OCI-LY7 (cell line): ENCODE data around the gene UMPS. TPM values are rescaled to one million over a fixed set of nuclear protein-coding genes. Genes with fewer than 3 reads are reported as not detected.
A peak's percentile ranks its signal among the peaks of the same experiment; 100 is the strongest.

Experiments used
- BruUV-seq: library from RNA; stranded (reverse); fragments of 400-500 nt; replicated peaks from 2 replicates; lab custom pipeline; 2021; lab: Mats Ljungman, UMichigan
- CTCF ChIA-PET: fragments of 300-600 bp; sonication (Branson Sonifier 250); formaldehyde crosslinking; loops from one replicate; lab custom pipeline; 2022; ENCODE audit warnings: antibody characterized with exemption; ENCODE audit not compliant: unreplicated experiment; lab: Charles Lee
- POLR2A ChIA-PET: fragments of 300-600 bp; sonication (Branson Sonifier 250); formaldehyde crosslinking; loops from one replicate; lab custom pipeline; 2022; ENCODE audit warnings: antibody characterized with exemption; lab: Charles Lee
- DNase-seq: peaks from one replicate; pipeline ENCODE4 v3.0.0-alpha.2; 2015; ENCODE audit warnings: low spot score
- H2AFZ ChIP-seq: fragments of 200-600 bp; sonication (generic), shearing (Covaris generic); 2 replicates; pipeline ENCODE4 v1.6.1; 2014; ENCODE audit warnings: mild to moderate bottlenecking, antibody characterized with exemption, low read length, moderate library complexity
- H3K27ac ChIP-seq: fragments of 200-600 bp; sonication (generic); 2 replicates; pipeline ENCODE4 v1.5.1; 2014; ENCODE audit warnings: mixed run types, low read depth, mild to moderate bottlenecking, moderate library complexity, low read length, inconsistent platforms; ENCODE audit not compliant: poor library complexity, severe bottlenecking
- H3K36me3 ChIP-seq: fragments of 200-600 bp; sonication (generic); 2 replicates; pipeline ENCODE4 v1.6.1; 2014; ENCODE audit warnings: mild to moderate bottlenecking, antibody characterized with exemption, low read length, moderate library complexity, mixed read lengths; ENCODE audit not compliant: insufficient read depth
- H3K4me1 ChIP-seq: fragments of 200-600 bp; sonication (generic); 2 replicates; pipeline ENCODE4 v1.5.1; 2014; ENCODE audit warnings: mild to moderate bottlenecking, low read length; ENCODE audit not compliant: insufficient read depth, poor library complexity, severe bottlenecking
- H3K4me2 ChIP-seq: fragments of 200-600 bp; sonication (generic); 2 replicates; pipeline ENCODE4 v1.6.1; 2014; ENCODE audit warnings: mild to moderate bottlenecking, low read length
- H3K4me3 ChIP-seq: fragments of 200-600 bp; sonication (generic); 2 replicates; pipeline ENCODE4 v1.5.1; 2014; ENCODE audit warnings: mild to moderate bottlenecking, low read depth, low read length; ENCODE audit not compliant: poor library complexity, severe bottlenecking
- H3K79me2 ChIP-seq: fragments of 200-600 bp; sonication (generic); 2 replicates; pipeline ENCODE4 v1.6.1; 2016; ENCODE audit warnings: low read depth, mild to moderate bottlenecking, low read length, moderate library complexity, mixed read lengths; ENCODE audit not compliant: insufficient read depth
- H3K9me2 ChIP-seq: fragments of 200-600 bp; sonication (generic); 2 replicates; pipeline ENCODE4 v1.6.1; 2016; ENCODE audit warnings: mild to moderate bottlenecking, low read length, mixed read lengths; ENCODE audit not compliant: insufficient read depth
- H3K9me3 ChIP-seq: fragments of 200-600 bp; sonication (generic); 2 replicates; pipeline ENCODE4 v1.6.1; 2014; ENCODE audit warnings: mild to moderate bottlenecking, mixed run types, low read length, mixed read lengths
- H4K20me1 ChIP-seq: fragments of 200-600 bp; sonication (generic); 2 replicates; pipeline ENCODE4 v1.6.1; 2014; ENCODE audit warnings: mild to moderate bottlenecking, antibody characterized with exemption, low read length, moderate library complexity, mixed read lengths; ENCODE audit not compliant: insufficient read depth
- CTCF ChIP-seq: fragments of 200-600 bp; sonication (generic); conservative IDR thresholded peaks from 2 replicates; pipeline ENCODE4 v1.5.1; 2014; ENCODE audit warnings: mild to moderate bottlenecking, antibody characterized with exemption, low read length, moderate library complexity, mixed read lengths
- EZH2phosphoT487 ChIP-seq: fragments of 200-600 bp; sonication (generic); IDR thresholded peaks from 2 replicates; pipeline ENCODE4 v1.6.1; 2018; ENCODE audit warnings: low read depth, borderline replicate concordance, mild to moderate bottlenecking, mixed run types, antibody characterized with exemption, low read length, moderate library complexity, mixed read lengths
- intact Hi-C: fragments of 100-400 bp; cut with micrococcal nuclease; formaldehyde crosslinking; loops from one replicate; pipeline ENCODE4 v1.10.0; 2022; ENCODE audit not compliant: unreplicated experiment
- total RNA-seq, 2 experiments: library from RNA; depleted of rRNA in 1 of 2; stranded (reverse); fragments of >200 nt in 1 of 2; shearing (Covaris generic) in 1 of 2; gene quantifications; 2 replicates each; pipeline ENCODE4 v1.2.3, GENCODE V29; 2014 to 2022

The UMPS gene
- total RNA-seq, 2 experiments from 2014 or later: 24.8 to 62.7 TPM

GRCh38 chr3:124767264-124767663 lies 37.0 kb downstream of the UMPS start:
- Histone ChIP-seq H3K4me3 (no peak overlapping the region), H3K36me3 (no peaks in the 10 kb centered on the region), H3K9me3 (no peaks in the 10 kb centered on the region), H3K27ac (no peak overlapping the region), H3K79me2 (no peaks in the 10 kb centered on the region), H4K20me1 (no peaks in the 10 kb centered on the region), H3K4me1 (no peaks in the 10 kb centered on the region), H3K4me2 (no peak overlapping the region), H2AFZ (no peak overlapping the region), H3K9me2 (no peaks in the 10 kb centered on the region)
- intact Hi-C loops: loop anchor here (10.0 kb wide), 1 partner anchor 818 kb away; no protein-coding TSS in a partner anchor
- TF ChIP-seq CTCF (no peak), EZH2phosphoT487 (no peak)
- CTCF ChIA-PET: no interaction called here
- BruUV-seq: no TSS peak
- no peak for DNase-seq
- POLR2A ChIA-PET: no interaction called here

GRCh38 chr3:124767691-124768090 lies 37.4 kb downstream of the UMPS start:
- Histone ChIP-seq H3K36me3 (no peaks in the 10 kb centered on the region), H2AFZ (no peak overlapping the region), H3K4me2 (no peak overlapping the region), H3K9me2 (no peaks in the 10 kb centered on the region), H3K79me2 (no peaks in the 10 kb centered on the region), H4K20me1 (no peaks in the 10 kb centered on the region), H3K4me1 (no peaks in the 10 kb centered on the region), H3K27ac (no peak overlapping the region), H3K4me3 (no peak overlapping the region), H3K9me3 (no peaks in the 10 kb centered on the region)
- POLR2A ChIA-PET: no interaction called here
- CTCF ChIA-PET: no interaction called here
- DNase-seq: no peak
- no TSS peak for BruUV-seq
- TF ChIP-seq EZH2phosphoT487 (no peak), CTCF (no peak)
- intact Hi-C loops: loop anchor here (10.0 kb wide), 1 partner anchor 817 kb away; no protein-coding TSS in a partner anchor

GRCh38 chr3:124768812-124769211 lies 38.6 kb downstream of the UMPS start:
- H3K4me1 ChIP-seq: no peaks in the 10 kb centered on the region
- no peak overlapping the region for H3K4me2 ChIP-seq
- DNase-seq: no peak
- intact Hi-C loops: loop anchor here (10.0 kb wide), 1 partner anchor 816 kb away; no protein-coding TSS in a partner anchor
- no TSS peak for BruUV-seq
- TF ChIP-seq CTCF: peak; percentile 49
- TF ChIP-seq EZH2phosphoT487: no peak
- no peaks in the 10 kb centered on the region for H3K36me3 ChIP-seq
- no peak overlapping the region for H3K27ac ChIP-seq
- H3K9me2 ChIP-seq: no peaks in the 10 kb centered on the region
- no peaks in the 10 kb centered on the region for H3K9me3 ChIP-seq
- H2AFZ ChIP-seq: no peak overlapping the region
- ChIA-PET POLR2A (interaction anchor here (0.5 to 0.6 kb wide), 2 partner anchors 20 to 675 kb away, joined by 3 read pairs; no protein-coding TSS in a partner anchor), CTCF (no interaction called here)
- H3K4me3 ChIP-seq: no peak overlapping the region
- H4K20me1 ChIP-seq: no peaks in the 10 kb centered on the region
- no peaks in the 10 kb centered on the region for H3K79me2 ChIP-seq
